K562 (cell line): ENCODE measurements around the gene LRP2. TPM values are rescaled to one million over a fixed set of nuclear protein-coding genes. Genes with fewer than 3 reads are reported as not detected.
A peak's percentile ranks its signal among the peaks of the same experiment; 100 is the strongest.

ENCODE experiments used
- ATF3 ChIP-seq, 2 experiments: fragments of 450-650 bp in 1 of 2; sonication (generic) in 1 of 2; formaldehyde crosslinking in 1 of 2; IDR thresholded peaks in 1 of 2; conservative IDR thresholded peaks in 1 of 2; 2 replicates each; pipeline versions ENCODE4 v1.6.1 to v1.8.1; 2016 to 2023; ENCODE audit warnings: mild to moderate bottlenecking in 2 of 2, moderate library complexity in 2 of 2, inconsistent platforms in 1 of 2, missing genetic modification reagents in 1 of 2
- CCAR2 ChIP-seq: fragments of 200-400 bp; formaldehyde crosslinking; IDR thresholded peaks from 2 replicates; pipeline ENCODE4 v1.6.1; 2017; ENCODE audit warnings: mild to moderate bottlenecking, low read depth, low read length
- SRF ChIP-seq, 2 experiments: fragments of 250-450, 450-650 bp in 1 of 2; sonication (Bioruptor Pico) in 1 of 2; sonication (generic) in 1 of 2; formaldehyde crosslinking; IDR thresholded peaks; 2 replicates each; pipeline versions ENCODE4 v1.5.0 to v1.5.1; 2020 to 2022; ENCODE audit warnings: mild to moderate bottlenecking in 1 of 2, missing genetic modification reagents in 1 of 2
- YBX1 ChIP-seq: fragments of 450-650 bp; IDR thresholded peaks from 2 replicates; pipeline ENCODE4 v1.7.1; 2016; ENCODE audit warnings: mild to moderate bottlenecking
- ZC3H4 ChIP-seq: sonication (generic); formaldehyde crosslinking; IDR thresholded peaks from 2 replicates; pipeline ENCODE4 v1.9.0; 2021; ENCODE audit warnings: missing genetic modification reagents, borderline replicate concordance
- ZNF609 ChIP-seq: sonication (generic); formaldehyde crosslinking; IDR thresholded peaks from 2 replicates; pipeline ENCODE4 v1.8.1; 2023; ENCODE audit warnings: missing genetic modification reagents, mild to moderate bottlenecking, borderline replicate concordance
- polyA plus RNA-seq, 8 experiments: library from polyadenylated mRNA; depleted of rRNA in 4 of 8; stranded (reverse) in 5 of 8; unstranded in 3 of 8; fragments of >200 nt; fragmentation: Nextera tagmentation in 2 of 8; fragmentation: Illumina TruSeq in 1 of 8; extraction: Ambion mirVana in 2 of 8; extraction: Trizol in 1 of 8; gene quantifications; 2 replicates each; pipeline versions ENCODE4 v1.2.1 to v1.2.3, GENCODE V29; 2011 to 2014; ENCODE audit warnings: inconsistent platforms in 1 of 8, missing spikeins in 1 of 8
- total RNA-seq, 7 experiments: library from RNA; depleted of rRNA in 6 of 7; stranded (reverse); fragments of >200 nt in 6 of 7; fragmentation: Illumina TruSeq in 2 of 7; extraction: Trizol in 2 of 7; gene quantifications; 2 replicates each; pipeline versions ENCODE4 v1.2.1 to v1.2.3, GENCODE V29; 2011 to 2021; ENCODE audit warnings: low replicate concordance in 1 of 7

LRP2 gene
- total and polyA plus RNA-seq, 9 of the 15 experiments (the other 6 are each of a cell fraction or from before 2014, with no cell fraction given), result 0.04 to 0.18 (median 0.11) TPM; not detected in 1

GRCh38 chr2:169080250-169081069 lies 281.9 kb downstream of the LRP2 start (continued):
- TF ChIP-seq ZNF609 (CRISPR knock-in tag) (no peak), ZC3H4 (no peak), ATF3 (IDR thresholded peaks at IDR 0.05) (peak; percentile 68; the same call in 1 of the 2 replicates), ATF3 (CRISPR knock-in tag; conservative IDR thresholded peaks at IDR 0.05) (no peak), YBX1 (no peak), CCAR2 (no peak), SRF (CRISPR knock-in tag; IDR thresholded peaks at IDR 0.05) (peak in 1 of 2 experiments; percentile 36; a peak in 1 of 4 replicates)
